Sigmoid colon (tissue), 7 donors: Measurements from ENCODE around the gene ZNF207. TPM values are rescaled to one million over a fixed set of nuclear protein-coding genes. Genes with fewer than 3 reads are reported as not detected.
"Not testable (repeated sequence)": the region's sequence is repeated elsewhere in the genome, so short reads cannot be mapped to it uniquely, and the experiment has no call there.

Experiments used
- DNase-seq: peaks from one replicate; pipeline ENCODE4 v3.0.0-alpha.2; 2019
- H3K27ac ChIP-seq, 4 donors: fragments of 200-600 bp; sonication (generic); one replicate each; pipeline ENCODE4 v1.5.1; 2016 to 2019; ENCODE audit warnings: mild to moderate bottlenecking in 1 of 4
- H3K27me3 ChIP-seq, 3 donors: fragments of 200-600 bp; sonication (generic); one replicate each; pipeline ENCODE4 v1.5.1; 2019; ENCODE audit warnings: mild to moderate bottlenecking in 1 of 3
- H3K36me3 ChIP-seq, 4 donors: fragments of 200-600 bp; sonication (generic); one replicate each; pipeline ENCODE4 v1.5.1; 2016 to 2019
- H3K4me1 ChIP-seq, 4 donors: fragments of 200-600 bp; sonication (generic); one replicate each; pipeline ENCODE4 v1.5.1; 2017 to 2019
- H3K4me3 ChIP-seq, 4 donors: fragments of 200-600 bp; sonication (generic); one replicate each; pipeline ENCODE4 v1.5.1; 2017 to 2019; ENCODE audit warnings: mild to moderate bottlenecking in 2 of 4, moderate library complexity in 1 of 4
- H3K9me3 ChIP-seq, 4 donors: fragments of 200-600 bp in 3 of 4; sonication (generic) in 3 of 4; one replicate each; pipeline versions ENCODE4 v1.5.1 to v1.6.1; 2013 to 2019
- EP300 ChIP-seq, 4 donors: sonication (generic); formaldehyde crosslinking; IDR thresholded peaks; one replicate each; pipeline ENCODE4 v1.6.1; 2017; ENCODE audit warnings: antibody characterized with exemption in 4 of 4
- POLR2A ChIP-seq, 2 donors: fragments of 450-650 bp; IDR thresholded peaks; one replicate each; pipeline ENCODE4 v1.6.1; 2016; ENCODE audit warnings: antibody characterized with exemption in 2 of 2, mild to moderate bottlenecking in 2 of 2, moderate library complexity in 2 of 2
- POLR2AphosphoS5 ChIP-seq, 4 donors: sonication (generic); formaldehyde crosslinking; IDR thresholded peaks; one replicate each; pipeline ENCODE4 v1.6.1; 2017; ENCODE audit warnings: antibody characterized with exemption in 4 of 4
- WGBS, 2 donors: extraction: QIAGEN DNeasy Blood & Tissue Kit; methylation state at CpG; one replicate each; pipeline ENCODE4 v1.1.7; 2013; 5-methylcytosine and 5-hydroxymethylcytosine counted together
- intact Hi-C: fragments of 100-400 bp; cut with DNase I; formaldehyde crosslinking; loops from one replicate; pipeline ENCODE4 v1.15.1; 2023
- polyA plus RNA-seq, 3 donors: library from polyadenylated mRNA; stranded (reverse); fragments of 200-250 nt; gene quantifications; one replicate each; pipeline ENCODE4 v1.2.3, GENCODE V29; 2013
- total RNA-seq, 4 donors: library from RNA; depleted of rRNA; stranded (reverse); fragments of >200 nt; gene quantifications; one replicate each; pipeline ENCODE4 v1.1.0, GENCODE V29; 2016
- TF ChIP-seq, protein P1 (sequence below), 4 experiments: fragments of 450-650 bp in 3 of 4; fragments of 200-600 bp in 1 of 4; IDR thresholded peaks; one replicate each; pipeline ENCODE4 v1.5.1; 2016 to 2019; ENCODE audit warnings: antibody characterized with exemption in 4 of 4, mild to moderate bottlenecking in 3 of 4, moderate library complexity in 2 of 4
- donor health status: healthy with polysubstance abuse.
- donor health status: Bipolar disorder and iron deficiency.
- donor health status: healthy.

Gene ZNF207
- total and polyA plus RNA-seq, 7 donors = 61.9 to 132 (median 100) TPM

- Histone ChIP-seq H3K27ac (no peak overlapping the region), H3K9me3 (no peaks in the 10 kb centered on the region), H3K4me1 (no peaks in the 10 kb centered on the region), H3K27me3 (no peaks in the 10 kb centered on the region), H3K4me3 (no peak overlapping the region), H3K36me3 (peaks cover 0 to 36% (median 0%) of the 10 kb centered on the region in 4 donors)
- intact Hi-C loops = no loop called here
- no peak for DNase-seq
- WGBS, 2 donors = 83 to 91% methylated on average over 5 of the region's 5 CpGs
- TF ChIP-seq EP300 (IDR thresholded peaks at IDR 0.05) (no peak), POLR2AphosphoS5 (IDR thresholded peaks at IDR 0.05) (no peak), POLR2A (IDR thresholded peaks at IDR 0.05) (no peak)
- TF ChIP-seq, protein P1, sequence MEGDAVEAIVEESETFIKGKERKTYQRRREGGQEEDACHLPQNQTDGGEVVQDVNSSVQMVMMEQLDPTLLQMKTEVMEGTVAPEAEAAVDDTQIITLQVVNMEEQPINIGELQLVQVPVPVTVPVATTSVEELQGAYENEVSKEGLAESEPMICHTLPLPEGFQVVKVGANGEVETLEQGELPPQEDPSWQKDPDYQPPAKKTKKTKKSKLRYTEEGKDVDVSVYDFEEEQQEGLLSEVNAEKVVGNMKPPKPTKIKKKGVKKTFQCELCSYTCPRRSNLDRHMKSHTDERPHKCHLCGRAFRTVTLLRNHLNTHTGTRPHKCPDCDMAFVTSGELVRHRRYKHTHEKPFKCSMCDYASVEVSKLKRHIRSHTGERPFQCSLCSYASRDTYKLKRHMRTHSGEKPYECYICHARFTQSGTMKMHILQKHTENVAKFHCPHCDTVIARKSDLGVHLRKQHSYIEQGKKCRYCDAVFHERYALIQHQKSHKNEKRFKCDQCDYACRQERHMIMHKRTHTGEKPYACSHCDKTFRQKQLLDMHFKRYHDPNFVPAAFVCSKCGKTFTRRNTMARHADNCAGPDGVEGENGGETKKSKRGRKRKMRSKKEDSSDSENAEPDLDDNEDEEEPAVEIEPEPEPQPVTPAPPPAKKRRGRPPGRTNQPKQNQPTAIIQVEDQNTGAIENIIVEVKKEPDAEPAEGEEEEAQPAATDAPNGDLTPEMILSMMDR (IDR thresholded peaks at IDR 0.05) = no peak
Observed at GRCh38 chr17:32385971-32386370, 36.0 kb downstream of the ZNF207 start.

GRCh38 chr17:32386844-32387243 lies 36.9 kb downstream of the ZNF207 start:
- intact Hi-C loops = no loop called here
- no peaks in the 10 kb centered on the region for H3K27me3 ChIP-seq

GRCh38 chr17:32388128-32388527 lies 38.2 kb downstream of the ZNF207 start:
- WGBS, 2 donors = 97 to 98% methylated on average over 14 of the region's 14 CpGs
- H3K27me3 ChIP-seq, H3K4me1 ChIP-seq, H3K9me3 ChIP-seq, H3K4me3 ChIP-seq, intact Hi-C loops, DNase-seq, H3K27ac ChIP-seq: not testable (repeated sequence)
- peaks cover 0 to 14% (median 0%) of the 10 kb centered on the region in 4 donors for H3K36me3 ChIP-seq

More at GRCh38 chr17:32386844-32387243, 36.9 kb downstream of the ZNF207 start:
- no peaks in the 10 kb centered on the region for H3K9me3 ChIP-seq
- H3K4me3 ChIP-seq = no peak overlapping the region
- no peaks in the 10 kb centered on the region for H3K4me1 ChIP-seq
- peaks cover 0 to 27% (median 0%) of the 10 kb centered on the region in 4 donors for H3K36me3 ChIP-seq
- no peak overlapping the region for H3K27ac ChIP-seq
- TF ChIP-seq POLR2AphosphoS5 (IDR thresholded peaks at IDR 0.05) = no peak
- no peak for TF ChIP-seq EP300 (IDR thresholded peaks at IDR 0.05)
- TF ChIP-seq, protein P1 (IDR thresholded peaks at IDR 0.05) = no peak
- no peak for TF ChIP-seq POLR2A (IDR thresholded peaks at IDR 0.05)
- DNase-seq = no peak

GRCh38 chr17:32388613-32389459 lies 38.9 kb downstream of the ZNF207 start:
- Histone ChIP-seq H3K4me3 (no peak overlapping the region), H3K36me3 (peaks cover 0 to 8% (median 0%) of the 10 kb centered on the region in 4 donors), H3K27ac (no peak overlapping the region), H3K4me1 (no peaks in the 10 kb centered on the region), H3K27me3 (no peaks in the 10 kb centered on the region), H3K9me3 (no peaks in the 10 kb centered on the region)
- no peak for DNase-seq
- intact Hi-C loops = no loop called here
- no peak for TF ChIP-seq EP300 (IDR thresholded peaks at IDR 0.05)
- TF ChIP-seq, protein P1 (IDR thresholded peaks at IDR 0.05) = no peak
- no peak for TF ChIP-seq POLR2A (IDR thresholded peaks at IDR 0.05)
- TF ChIP-seq POLR2AphosphoS5 (IDR thresholded peaks at IDR 0.05) = no peak
- 94 to 95% methylated on average over 6 of the region's 6 CpGs for WGBS, 2 donors

DNA sequence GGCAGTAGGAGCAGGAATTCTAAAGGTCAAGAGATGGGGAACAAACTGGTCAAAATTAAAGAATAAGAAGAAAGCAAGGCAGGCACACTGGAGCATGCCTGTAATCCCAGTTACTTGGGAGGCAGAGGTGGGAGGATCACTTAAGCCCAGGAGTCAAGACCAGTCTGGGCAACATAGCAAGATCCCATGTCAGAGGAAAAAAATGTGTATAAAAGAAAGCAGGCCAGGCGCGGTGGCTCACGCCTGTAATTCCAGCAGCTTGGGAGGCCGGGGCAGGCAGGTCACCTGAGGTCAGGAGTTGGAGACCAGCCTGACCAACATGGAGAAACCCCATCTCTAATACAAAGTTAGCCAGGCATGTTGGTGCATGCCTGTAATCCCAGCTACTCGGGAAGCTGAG lies 43.9 kb downstream of the ZNF207 start:
- WGBS, 2 donors = 97% methylated on average over 5 of the region's 5 CpGs
- Histone ChIP-seq H3K4me1 (no peaks in the 10 kb centered on the region), H3K27ac (no peak overlapping the region), H3K36me3 (no peaks in the 10 kb centered on the region), H3K4me3 (no peak overlapping the region), H3K27me3 (no peaks in the 10 kb centered on the region), H3K9me3 (no peaks in the 10 kb centered on the region)
- intact Hi-C loops = no loop called here
- no peak for TF ChIP-seq POLR2AphosphoS5 (IDR thresholded peaks at IDR 0.05)
- no peak for DNase-seq
